ENCODE measurements around the gene KCND1.

KCND1 gene

GRCh38 chrX:48966796-48967579 lies 4.7 kb downstream of the KCND1 start:
- no peak overlapping the region for H3K4me3 ChIP-seq (ENCODE audit: low read depth, low read length)
- no peak for TF ChIP-seq CTCF (conservative IDR thresholded peaks at IDR 0.05; ENCODE audit: low read depth, low read length)
- peak; percentile 53 for DNase-seq (ENCODE audit: low read depth)

DNA sequence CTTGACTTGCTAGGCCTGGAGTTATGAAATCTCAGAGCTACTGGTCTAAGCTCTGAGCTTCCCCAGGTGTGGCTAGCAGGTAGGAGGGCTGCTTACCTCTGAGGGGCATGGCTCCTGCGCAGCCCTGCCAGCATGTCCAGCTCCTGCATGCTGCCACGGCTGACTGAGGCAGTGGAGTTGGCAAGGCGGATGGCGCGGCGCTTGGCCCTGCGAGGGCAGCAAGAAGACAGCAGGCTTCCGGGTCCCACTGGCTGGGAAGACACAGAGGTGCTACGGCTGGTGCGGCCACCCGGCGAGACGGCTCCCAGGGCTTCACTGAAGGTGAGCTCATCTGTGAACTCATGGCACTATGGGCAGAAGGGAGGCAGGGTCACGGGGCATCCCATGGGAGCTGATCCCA lies 5.7 kb downstream of the KCND1 start:
- TF ChIP-seq CTCF (conservative IDR thresholded peaks at IDR 0.05; ENCODE audit: low read depth, low read length) = no peak
- DNase-seq (ENCODE audit: low read depth) = no peak
- no peak overlapping the region for H3K4me3 ChIP-seq (ENCODE audit: low read depth, low read length)

DNA sequence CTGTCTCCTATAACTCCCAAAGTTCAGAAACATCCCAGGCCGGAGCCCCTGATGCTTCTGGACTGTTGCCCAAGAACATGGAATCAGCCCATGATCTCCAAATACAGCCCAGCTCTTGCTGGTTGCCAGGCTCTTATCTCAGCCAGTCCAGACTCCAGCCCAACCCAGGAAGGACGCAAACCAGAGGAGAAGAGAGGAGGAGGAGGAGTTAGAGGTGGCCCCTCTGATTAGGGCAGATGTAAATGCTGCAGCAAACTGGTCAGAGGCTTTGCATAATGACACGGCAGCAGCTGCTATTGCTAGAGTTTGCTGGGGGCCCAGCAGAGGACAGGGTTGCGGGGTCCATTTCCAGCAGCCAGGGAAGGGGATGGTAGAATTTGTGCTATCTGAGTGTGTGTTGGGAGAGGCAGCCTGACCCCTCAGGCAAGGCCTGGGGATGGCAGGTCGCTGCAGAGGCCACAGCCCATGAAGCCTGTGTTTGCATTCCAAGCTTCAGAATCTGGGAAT lies 10.0 kb downstream of the KCND1 start:
- DNase-seq (ENCODE audit: low read depth) = peak; percentile 66
- no peak overlapping the region for H3K4me3 ChIP-seq (ENCODE audit: low read depth, low read length)
- TF ChIP-seq CTCF (conservative IDR thresholded peaks at IDR 0.05; ENCODE audit: low read depth, low read length) = no peak

GRCh38 chrX:48960291-48960690 lies 11.4 kb downstream of the KCND1 start:
- no peak for DNase-seq (ENCODE audit: low read depth)
- TF ChIP-seq CTCF (conservative IDR thresholded peaks at IDR 0.05; ENCODE audit: low read depth, low read length) = no peak
- H3K4me3 ChIP-seq (ENCODE audit: low read depth, low read length) = no peak overlapping the region

GRCh38 chrX:48958635-48959094 lies 13.0 kb downstream of the KCND1 start:
- peak; percentile 59 for DNase-seq (ENCODE audit: low read depth)
- H3K4me3 ChIP-seq (ENCODE audit: low read depth, low read length) = peak overlapping the region; percentile 56
- TF ChIP-seq CTCF (conservative IDR thresholded peaks at IDR 0.05; ENCODE audit: low read depth, low read length) = no peak

DNA sequence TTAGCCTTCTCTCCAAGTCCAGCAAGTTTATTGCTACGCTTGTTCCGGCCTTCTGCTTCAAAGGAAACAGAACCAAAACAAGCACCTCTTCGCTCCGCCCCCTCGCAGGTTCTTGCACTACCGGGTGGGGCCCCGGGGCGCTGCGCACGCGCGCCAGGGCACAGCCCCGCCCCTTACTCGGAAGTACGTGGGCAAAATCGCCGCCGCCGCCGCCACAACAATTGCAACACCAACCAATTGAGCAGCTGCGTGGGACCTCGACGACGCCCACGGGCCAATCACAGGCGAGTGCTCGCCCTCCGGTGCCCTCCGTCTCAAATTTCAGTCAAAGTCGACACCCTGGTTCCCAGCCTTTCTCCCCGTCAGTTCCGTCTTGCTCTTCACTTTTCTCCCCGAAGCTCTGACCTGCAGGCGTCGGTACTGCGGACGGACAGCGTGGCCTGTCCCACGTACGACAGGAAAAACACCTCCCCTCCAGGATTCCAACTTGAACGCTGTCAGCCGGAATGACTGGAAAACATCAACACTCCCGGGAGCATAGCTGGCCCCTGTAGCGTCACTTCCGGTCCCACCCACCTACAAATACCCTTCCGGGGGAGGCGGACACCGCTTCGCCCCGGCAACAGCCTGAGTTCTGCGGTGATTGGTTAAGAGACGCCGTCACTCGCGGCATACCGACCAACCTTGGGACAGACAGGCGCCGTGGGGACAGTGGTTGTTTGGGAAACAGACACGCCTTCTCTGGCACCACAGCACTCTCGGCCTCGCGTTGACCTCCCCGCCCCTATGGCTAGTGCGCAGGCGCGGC lies 13.6 kb downstream of the KCND1 start:
- no peak for TF ChIP-seq CTCF (conservative IDR thresholded peaks at IDR 0.05; ENCODE audit: low read depth, low read length)

More for the DNA sequence above, 13.6 kb downstream of the KCND1 start:
- DNase-seq (ENCODE audit: low read depth) = peak; percentile 99
- H3K4me3 ChIP-seq (ENCODE audit: low read depth, low read length) = peak overlapping the region; percentile 70
